ENCODE data around the gene SPRR1A. TPM values are rescaled to one million over a fixed set of nuclear protein-coding genes. Genes with fewer than 3 reads are reported as not detected.
A peak's percentile ranks its signal among the peaks of the same experiment; 100 is the strongest.

Gene SPRR1A
- total and polyA plus RNA-seq, 2 of the 13 experiments (the other 11 are each of a cell fraction or from before 2014, with no cell fraction given): not detected

- CTCF ChIA-PET (ENCODE audit: low intra/inter-chr PET ratio, low total read pairs): no interaction called here
- no peak overlapping the region for H3K4me3 ChIP-seq (replicated peaks in 1 of 3; ENCODE audit: insufficient read depth in 1 of 3, low read depth in 2 of 3, low read length in 3 of 3)
- no peak overlapping the region for H3K9ac ChIP-seq (ENCODE audit: insufficient read depth, low read depth, low read length)
- intact Hi-C loops (cut with micrococcal nuclease; ENCODE audit: unreplicated experiment) (no loop called here), in situ Hi-C loops (cut with HindIII; ENCODE audit: extremely low pct_ligation_motif_present, low pct_unique_long_range_greater_than_20kb) (no loop called here)
- H3K79me2 ChIP-seq (ENCODE audit: insufficient read depth, low read length): no peaks in the 10 kb centered on the region
- H3K4me1 ChIP-seq (ENCODE audit: insufficient read depth, low read length): no peaks in the 10 kb centered on the region
- H3K36me3 ChIP-seq (replicated peaks in 1 of 2; ENCODE audit: control insufficient read depth in 1 of 2, insufficient read depth in 2 of 2, low read length in 2 of 2): no peaks in the 10 kb centered on the region
- no peak overlapping the region for H3K4me2 ChIP-seq (ENCODE audit: low read depth, low read length)
- POLR2A ChIA-PET: no interaction called here
- TF ChIP-seq MAF1 (CRISPR knock-in tag; IDR thresholded peaks at IDR 0.05; ENCODE audit: borderline replicate concordance): no peak
- TF ChIP-seq CTCF (CRISPR knock-in tag; IDR thresholded peaks at IDR 0.05): peak; percentile 53
- peak; percentile 35; the same call in 1 of the 2 replicates for TF ChIP-seq FOSL2 (CRISPR knock-in tag; IDR thresholded peaks at IDR 0.05)
- 11% methylated on average over 3 of the region's 3 CpGs for WGBS (ENCODE audit: low lambda C conversion rate)
- no peak for FAIRE-seq
- no peaks in the 10 kb centered on the region for H3K9me3 ChIP-seq (ENCODE audit: low read length)
- no peak overlapping the region for H2AFZ ChIP-seq (ENCODE audit: low read length)
- peak; percentile 33 for DNase-seq (ENCODE audit: low spot score)
- no peak overlapping the region for H3K27ac ChIP-seq (ENCODE audit: extremely low read length, insufficient read depth, low read length)
- no peaks in the 10 kb centered on the region for H4K20me1 ChIP-seq (ENCODE audit: insufficient read depth, low read length)
- no peaks in the 10 kb centered on the region for H3K27me3 ChIP-seq (ENCODE audit: control insufficient read depth in 1 of 2, insufficient read depth in 2 of 2, low read length in 2 of 2)
- peak; percentile 75 for ATAC-seq
- no TSS peak for BruUV-seq (replicated peaks)
These were observed 48.9 kb downstream of the SPRR1A start for GRCh38 chr1:153032677-153033308.

GRCh38 chr1:153035211-153035610, 51.3 kb downstream of the SPRR1A start:
- H2AFZ ChIP-seq (ENCODE audit: low read length): no peak overlapping the region
- no peak overlapping the region for H3K4me3 ChIP-seq (replicated peaks in 1 of 3; ENCODE audit: insufficient read depth in 1 of 3, low read depth in 2 of 3, low read length in 3 of 3)
- WGBS (ENCODE audit: low lambda C conversion rate): 0% methylated on average over 1 of the region's 1 CpG
- intact Hi-C loops (cut with micrococcal nuclease; ENCODE audit: unreplicated experiment): no loop called here
- H3K27me3 ChIP-seq (ENCODE audit: control insufficient read depth in 1 of 2, insufficient read depth in 2 of 2, low read length in 2 of 2): no peaks in the 10 kb centered on the region
- no peak overlapping the region for H3K9ac ChIP-seq (ENCODE audit: insufficient read depth, low read depth, low read length)
- FAIRE-seq (no peak), ATAC-seq (no peak), DNase-seq (ENCODE audit: low spot score) (no peak)
- H3K36me3 ChIP-seq (replicated peaks in 1 of 2; ENCODE audit: control insufficient read depth in 1 of 2, insufficient read depth in 2 of 2, low read length in 2 of 2): no peaks in the 10 kb centered on the region
- H3K4me2 ChIP-seq (ENCODE audit: low read depth, low read length): no peak overlapping the region
- H4K20me1 ChIP-seq (ENCODE audit: insufficient read depth, low read length): no peaks in the 10 kb centered on the region
- no peaks in the 10 kb centered on the region for H3K4me1 ChIP-seq (ENCODE audit: insufficient read depth, low read length)
- POLR2A ChIA-PET: no interaction called here
- no TSS peak for BruUV-seq (replicated peaks)
- CTCF ChIA-PET (ENCODE audit: low intra/inter-chr PET ratio, low total read pairs): no interaction called here
- in situ Hi-C loops (cut with HindIII; ENCODE audit: extremely low pct_ligation_motif_present, low pct_unique_long_range_greater_than_20kb): no loop called here
- no peaks in the 10 kb centered on the region for H3K79me2 ChIP-seq (ENCODE audit: insufficient read depth, low read length)
- no peaks in the 10 kb centered on the region for H3K9me3 ChIP-seq (ENCODE audit: low read length)
- H3K27ac ChIP-seq (ENCODE audit: extremely low read length, insufficient read depth, low read length): no peak overlapping the region
- no peak for TF ChIP-seq GATAD2A (CRISPR knock-in tag; IDR thresholded peaks at IDR 0.05)
- TF ChIP-seq MIER3 (CRISPR knock-in tag; IDR thresholded peaks at IDR 0.05; ENCODE audit: borderline replicate concordance): no peak
- no peak for TF ChIP-seq MLXIP (CRISPR knock-in tag; IDR thresholded peaks at IDR 0.05; ENCODE audit: borderline replicate concordance)
- TF ChIP-seq RAD51 (IDR thresholded peaks at IDR 0.05; ENCODE audit: borderline replicate concordance): no peak
- no peak for TF ChIP-seq ATAD3A (CRISPR knock-in tag; IDR thresholded peaks at IDR 0.05)
- TF ChIP-seq FOXJ3 (CRISPR knock-in tag; IDR thresholded peaks at IDR 0.05; ENCODE audit: borderline replicate concordance): no peak
- TF ChIP-seq FOXK2 (IDR thresholded peaks at IDR 0.05): no peak
- TF ChIP-seq ZFP36 (IDR thresholded peaks at IDR 0.05; ENCODE audit: borderline replicate concordance, low read depth, low read length, partially characterized antibody): no peak
- no peak for TF ChIP-seq HNF4G (IDR thresholded peaks at IDR 0.05; ENCODE audit: borderline replicate concordance, low read depth, low read length)
- no peak for TF ChIP-seq HNF4G (CRISPR knock-in tag; IDR thresholded peaks at IDR 0.05; ENCODE audit: borderline replicate concordance, low read depth)
- no peak for TF ChIP-seq ZNF260 (CRISPR knock-in tag; IDR thresholded peaks at IDR 0.05; ENCODE audit: borderline replicate concordance, low read depth)
- TF ChIP-seq ZNF749 (CRISPR knock-in tag; IDR thresholded peaks at IDR 0.05; ENCODE audit: borderline replicate concordance): no peak
- no peak for TF ChIP-seq CBFB (CRISPR knock-in tag; IDR thresholded peaks at IDR 0.05)

All from HepG2 (cell line).